ENCODE data around the gene LPIN2.

Gene LPIN2

GRCh38 chr18:2982452-2983269 lies 30.3 kb downstream of the LPIN2 start:
- no peak for DNase-seq (ENCODE audit: low read depth in 3 of 3)

DNA sequence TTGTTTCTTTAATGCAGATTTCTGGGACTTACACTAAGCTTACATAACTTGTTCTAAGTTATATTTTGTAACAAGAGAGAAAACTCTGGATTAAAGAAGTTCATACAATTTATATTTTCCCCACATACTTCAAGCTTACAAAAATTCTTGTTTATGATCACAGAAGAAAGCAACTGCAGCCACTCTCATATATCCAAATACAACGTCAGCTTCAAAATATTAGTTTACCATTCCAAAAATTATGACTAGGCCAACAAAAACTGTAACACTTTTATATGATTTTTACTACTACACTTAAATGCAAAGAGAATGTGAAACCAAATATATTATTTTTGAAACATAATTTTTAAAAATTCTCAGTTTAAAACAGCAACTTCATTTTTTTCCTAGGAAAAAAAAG lies 30.9 kb downstream of the LPIN2 start:
- no peak for DNase-seq (ENCODE audit: low read depth in 3 of 3)

DNA sequence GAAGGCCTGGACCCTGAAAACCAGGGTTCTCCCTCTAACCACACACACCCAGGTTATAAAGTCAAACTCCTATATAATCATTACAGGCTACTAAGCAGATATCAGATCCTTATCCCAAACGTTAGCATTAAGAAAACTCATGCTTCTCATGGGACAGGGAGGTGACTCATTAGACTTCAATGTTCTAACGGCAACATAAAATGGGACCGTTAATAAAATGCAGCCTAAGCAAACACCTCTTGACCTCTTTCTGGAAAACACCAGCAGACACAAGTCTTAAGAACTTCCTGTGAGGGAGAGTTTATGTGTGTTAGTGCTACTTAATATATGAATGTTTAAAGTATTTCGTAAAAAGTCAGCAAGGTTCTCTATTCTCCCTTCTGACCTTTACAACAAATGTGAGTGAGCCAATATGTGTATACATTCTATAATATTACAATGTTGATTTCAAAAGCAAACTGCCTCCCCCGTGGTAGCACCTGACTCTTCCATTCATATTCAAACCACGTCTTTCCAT lies 31.7 kb downstream of the LPIN2 start:
- DNase-seq (ENCODE audit: low read depth in 3 of 3) = no peak

DNA sequence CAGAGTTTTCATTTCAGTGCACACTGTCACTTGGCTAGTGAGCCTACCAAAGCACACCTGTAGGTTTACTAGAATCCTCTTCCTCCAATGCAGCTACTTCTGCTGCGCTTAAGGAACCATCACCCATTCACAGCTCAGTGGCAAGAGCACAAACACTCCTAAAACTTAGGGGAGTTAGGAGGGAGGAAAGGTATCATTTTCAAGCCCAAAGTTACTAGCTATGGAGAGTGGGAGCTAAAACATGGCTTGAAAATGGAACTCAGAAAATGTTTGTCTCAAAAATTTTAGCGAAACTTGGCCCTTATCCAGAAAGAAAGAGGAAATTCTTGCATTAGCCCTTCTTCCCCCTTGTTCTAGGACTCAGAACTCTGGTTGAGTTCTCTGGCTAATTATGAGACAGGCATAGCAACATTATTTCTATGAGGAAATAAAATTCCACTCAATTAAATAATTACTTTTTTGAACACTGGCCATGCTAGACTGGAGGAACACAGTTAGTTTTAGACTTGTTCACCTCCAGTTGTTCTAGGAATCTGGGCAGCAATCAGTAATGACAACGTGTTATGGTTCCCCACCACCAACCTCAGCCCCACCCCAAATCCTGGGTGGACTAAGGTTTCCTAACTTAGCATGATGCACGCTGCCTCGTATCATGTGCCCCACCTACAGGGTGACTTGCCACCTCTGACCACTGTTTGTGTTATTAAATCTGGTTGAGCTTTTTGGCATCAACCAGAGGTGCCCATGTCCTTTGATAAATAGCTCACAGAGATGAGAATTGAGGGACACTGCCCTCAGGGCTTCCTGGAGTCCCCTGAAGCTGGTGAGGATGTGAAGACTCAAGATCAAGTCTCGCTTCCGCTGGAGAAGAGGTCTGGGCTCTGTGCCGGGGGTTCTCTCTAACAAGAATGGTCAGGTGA lies 32.8 kb downstream of the LPIN2 start:
- no peak for DNase-seq (ENCODE audit: low read depth in 3 of 3)

GRCh38 chr18:2979129-2979528 lies 33.8 kb downstream of the LPIN2 start:
- DNase-seq (ENCODE audit: low read depth in 3 of 3) = no peak

DNA sequence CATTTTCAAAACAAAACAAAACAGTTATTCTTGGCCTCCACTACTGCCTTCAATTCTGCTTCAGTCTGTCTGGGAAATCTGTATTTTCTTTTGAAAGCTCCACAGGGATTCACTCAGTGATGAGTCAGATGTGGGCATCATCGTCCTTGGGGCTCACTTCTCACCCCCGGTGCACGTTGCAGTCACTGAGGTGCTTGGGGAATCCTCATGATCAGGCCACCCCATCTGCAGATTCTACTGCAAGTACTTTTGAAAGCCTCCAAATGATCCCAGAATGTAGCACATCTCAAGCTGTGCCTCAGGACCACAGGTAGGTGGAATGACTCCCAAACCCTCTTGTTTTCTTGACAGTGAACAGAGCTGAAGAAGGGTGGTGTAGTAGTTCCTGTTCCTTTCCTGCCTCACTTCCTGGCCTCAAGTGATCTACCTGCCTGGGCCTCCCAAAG lies 34.3 kb downstream of the LPIN2 start:
- no peak for DNase-seq (ENCODE audit: low read depth in 3 of 3)

DNA sequence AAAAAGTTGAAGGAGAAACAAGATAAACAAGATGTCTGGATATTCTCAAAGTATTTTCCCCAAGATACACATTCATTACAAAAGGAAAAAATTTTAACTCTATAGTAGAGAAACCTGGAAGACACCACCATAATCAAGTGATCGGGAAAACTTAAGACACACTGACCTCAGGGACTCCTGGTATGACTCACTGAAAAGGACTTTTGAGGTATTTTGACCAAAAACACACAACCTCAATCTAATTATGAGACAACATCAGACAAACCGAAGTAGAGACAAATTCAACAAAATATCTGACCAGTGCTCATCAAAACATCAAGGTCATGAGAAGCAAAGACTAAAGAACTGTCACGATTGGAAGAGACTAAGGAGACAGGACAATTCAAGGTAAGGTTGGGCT lies 34.7 kb downstream of the LPIN2 start:
- no peak for DNase-seq (ENCODE audit: low read depth in 3 of 3)

DNA sequence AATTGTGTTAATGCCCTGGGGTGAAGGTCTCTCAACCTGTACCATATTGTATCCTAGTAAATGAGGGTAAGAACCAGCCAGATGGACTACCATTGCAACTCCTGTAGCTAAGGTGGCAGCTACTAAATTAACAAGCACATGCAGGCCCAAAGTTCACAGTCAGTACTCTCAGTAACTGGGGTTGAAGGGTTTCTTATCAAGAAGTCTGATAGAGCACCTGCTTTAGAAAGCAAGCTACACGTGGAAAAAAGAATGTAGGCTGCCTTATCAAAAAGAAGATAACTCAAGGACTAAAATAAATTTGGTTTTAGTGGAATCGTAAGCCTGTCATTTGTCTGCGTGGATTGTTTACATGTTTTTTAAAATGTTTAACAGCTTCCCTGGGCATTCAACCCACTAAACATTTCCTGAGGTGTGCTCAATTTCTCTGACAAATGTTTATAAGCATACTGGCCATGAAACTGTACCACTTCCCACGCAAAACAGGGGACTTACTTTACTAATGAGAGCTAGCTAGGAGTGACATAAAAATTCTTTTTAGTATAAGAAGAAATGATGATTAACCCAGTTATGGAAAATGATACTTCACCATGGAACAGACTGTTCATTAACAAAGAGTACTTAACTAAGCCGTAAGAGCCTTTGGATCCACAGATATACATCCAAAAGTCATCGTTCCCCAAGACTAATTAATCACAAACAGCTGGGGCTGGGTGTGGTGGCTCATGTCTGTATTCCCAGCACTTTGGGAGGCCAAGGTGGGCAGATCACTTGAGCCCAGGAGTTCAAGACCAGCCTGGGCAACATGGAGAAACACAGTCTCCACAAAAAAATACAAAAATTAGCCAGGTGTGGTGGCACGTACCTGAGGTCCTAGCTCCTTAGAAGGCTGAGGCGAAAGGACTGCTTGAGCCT lies 36.5 kb downstream of the LPIN2 start:
- DNase-seq (ENCODE audit: low read depth in 3 of 3) = no peak

DNA sequence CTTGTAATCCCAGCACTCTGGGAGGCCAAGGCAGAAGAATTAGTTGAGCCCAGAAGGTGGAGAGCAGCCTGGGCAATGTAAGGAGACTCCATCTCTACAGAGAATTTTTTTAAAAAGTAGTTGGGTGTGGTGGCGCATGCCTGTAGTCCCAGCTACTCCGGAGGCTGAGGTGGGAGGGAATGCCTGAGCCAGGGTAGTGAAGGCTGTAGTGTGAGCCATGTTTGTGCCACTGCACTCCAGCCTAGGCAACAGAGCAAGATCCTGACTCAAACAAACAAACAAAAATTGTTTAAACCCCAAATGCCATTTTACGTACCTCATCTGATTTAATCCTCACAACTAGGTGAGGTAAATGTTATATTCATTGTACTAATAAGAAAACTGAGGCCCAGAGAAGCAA lies 38.2 kb downstream of the LPIN2 start:
- DNase-seq (ENCODE audit: low read depth in 3 of 3) = no peak

DNA sequence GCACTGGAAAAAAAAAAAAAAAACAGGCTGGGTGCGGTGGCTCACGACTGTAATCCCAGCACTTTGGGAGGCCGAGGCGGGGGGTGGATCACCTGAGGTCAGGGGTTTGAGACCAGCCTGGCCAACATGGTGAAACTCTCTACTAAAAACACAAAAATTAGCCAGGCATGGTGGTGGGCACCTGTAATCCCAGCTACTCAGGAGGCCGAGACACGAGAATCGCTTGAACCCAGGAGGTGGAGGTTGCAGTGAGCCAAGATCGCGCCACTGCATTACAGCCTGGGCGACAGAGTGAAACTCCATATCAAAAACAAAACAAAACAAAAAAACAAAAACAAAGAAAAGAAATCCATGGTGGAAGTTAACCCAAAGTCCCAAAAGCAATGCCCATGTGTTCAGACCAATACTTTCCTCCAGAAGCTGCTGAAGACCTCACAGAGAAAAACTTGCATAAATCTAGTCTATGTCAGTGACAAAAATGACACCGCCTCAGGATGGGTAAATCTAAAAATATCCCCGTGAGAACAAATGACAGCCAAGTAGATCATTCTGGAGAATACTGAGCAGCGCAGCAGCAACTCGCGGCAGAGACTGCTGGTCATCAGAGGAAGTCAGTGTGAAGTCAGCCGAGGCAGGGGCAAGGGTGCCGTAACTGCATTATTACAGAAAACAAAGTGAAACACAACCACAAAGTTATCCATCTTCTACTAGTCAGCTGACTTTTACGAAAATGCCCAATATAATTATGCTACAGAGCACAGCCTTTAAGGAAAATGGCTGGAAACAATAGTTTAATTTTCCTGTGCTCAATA lies 41.0 kb downstream of the LPIN2 start:
- peak in 1 of 3 donors; percentile 65 for DNase-seq (ENCODE audit: low read depth in 3 of 3)

DNA sequence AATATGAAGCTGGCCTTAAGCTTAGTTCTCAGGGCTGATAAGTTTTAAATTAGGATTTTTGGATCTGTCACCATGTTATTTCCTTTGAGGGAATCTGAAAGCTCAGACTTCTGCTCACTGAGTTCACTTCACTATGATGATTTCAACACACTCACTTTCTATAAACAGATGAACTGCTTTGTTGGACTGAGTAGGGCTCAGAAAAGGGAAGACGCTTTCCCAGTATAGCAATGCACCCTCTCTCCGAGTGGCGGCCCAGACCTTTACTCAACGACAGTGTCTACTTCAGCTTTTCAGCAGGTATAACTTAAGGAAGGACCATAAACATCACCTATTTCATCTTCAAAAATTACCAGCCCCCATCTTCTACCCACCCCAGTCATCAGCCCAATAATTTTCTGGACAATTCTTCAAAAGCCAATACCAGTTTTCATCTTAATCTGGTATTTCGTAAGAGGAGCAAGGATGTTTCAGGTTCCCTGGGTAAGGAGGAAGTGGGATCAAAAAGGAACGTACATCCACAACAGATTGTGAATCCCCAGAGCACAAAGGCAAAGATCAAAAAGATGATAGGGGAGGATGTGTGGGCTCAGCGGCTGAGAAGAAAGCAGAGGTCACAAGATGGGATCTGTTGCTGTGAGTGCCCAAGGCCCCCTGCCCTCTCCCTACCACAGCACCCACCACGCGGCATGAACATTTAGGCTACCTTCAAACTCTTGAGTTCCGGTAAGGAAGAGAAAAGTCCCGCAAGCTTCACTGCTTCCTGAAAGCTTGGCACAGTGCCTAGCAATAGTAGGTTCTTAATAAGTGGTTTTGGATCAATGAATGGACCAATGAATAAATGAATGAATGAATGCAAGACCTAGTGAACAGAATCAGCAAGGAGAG lies 41.9 kb downstream of the LPIN2 start:
- DNase-seq (ENCODE audit: low read depth in 3 of 3) = no peak

- DNase-seq (ENCODE audit: low read depth in 3 of 3) = no peak
These were observed 42.6 kb downstream of the LPIN2 start for GRCh38 chr18:2970344-2970743.

DNA sequence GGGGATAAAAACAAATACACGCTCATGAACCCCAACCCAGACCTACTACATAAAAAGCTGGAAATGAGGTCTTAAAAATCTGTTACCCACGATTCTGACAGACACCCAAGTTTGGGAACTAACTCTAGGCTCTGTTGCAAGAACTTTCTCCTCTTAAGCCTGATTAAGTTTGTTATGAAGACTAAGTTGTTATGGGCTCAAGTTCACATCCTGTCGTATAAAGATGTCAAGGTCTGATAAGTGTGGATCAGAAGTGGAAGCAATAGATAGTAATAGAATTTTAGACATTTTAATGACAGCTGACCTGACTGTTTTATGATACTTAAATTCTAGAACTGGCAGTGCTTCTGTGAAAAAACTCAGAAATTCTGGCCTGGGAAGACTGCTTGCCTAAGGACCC lies 43.2 kb downstream of the LPIN2 start:
- DNase-seq (ENCODE audit: low read depth in 3 of 3) = no peak

GRCh38 chr18:2968606-2969005 lies 44.3 kb downstream of the LPIN2 start:
- DNase-seq (ENCODE audit: low read depth in 3 of 3) = no peak

GRCh38 chr18:2967820-2968219 lies 45.1 kb downstream of the LPIN2 start:
- no peak for DNase-seq (ENCODE audit: low read depth in 3 of 3)

GRCh38 chr18:2967357-2967756 lies 45.6 kb downstream of the LPIN2 start:
- no peak for DNase-seq (ENCODE audit: low read depth in 3 of 3)

GRCh38 chr18:2966560-2966959 lies 46.4 kb downstream of the LPIN2 start:
- no peak for DNase-seq (ENCODE audit: low read depth in 3 of 3)

- DNase-seq (ENCODE audit: low read depth in 3 of 3) = no peak
These were observed 47.1 kb downstream of the LPIN2 start for GRCh38 chr18:2965797-2966196.

GRCh38 chr18:2964361-2965010 lies 48.5 kb downstream of the LPIN2 start:
- DNase-seq (ENCODE audit: low read depth in 3 of 3) = no peak
